Measurements from ENCODE around the gene PLA2G4D.

The PLA2G4D gene

DNA sequence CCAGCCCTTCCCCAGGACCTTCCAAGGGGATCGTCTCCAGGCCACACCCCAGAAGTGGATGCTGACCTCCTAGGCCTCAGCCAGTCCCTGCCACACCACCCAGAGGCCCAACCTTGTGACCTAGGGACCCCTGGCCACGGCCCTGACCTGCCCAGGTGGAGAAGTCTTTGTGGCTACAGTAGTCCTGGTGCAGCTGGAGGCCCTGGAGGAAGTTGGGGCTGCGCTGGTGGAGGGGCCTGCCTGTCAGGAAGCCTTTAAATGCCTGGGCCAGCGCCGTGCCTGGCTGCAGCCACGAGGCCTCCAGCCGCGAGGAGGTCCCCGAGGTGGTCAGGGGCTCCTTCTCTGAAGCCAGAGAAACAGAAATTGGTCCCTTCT lies 23.4 kb downstream of the PLA2G4D start:
- H4K8ac ChIP-seq (ENCODE audit: low read length): no peak overlapping the region
- 88% methylated on average over 8 of the region's 9 CpGs for WGBS

DNA sequence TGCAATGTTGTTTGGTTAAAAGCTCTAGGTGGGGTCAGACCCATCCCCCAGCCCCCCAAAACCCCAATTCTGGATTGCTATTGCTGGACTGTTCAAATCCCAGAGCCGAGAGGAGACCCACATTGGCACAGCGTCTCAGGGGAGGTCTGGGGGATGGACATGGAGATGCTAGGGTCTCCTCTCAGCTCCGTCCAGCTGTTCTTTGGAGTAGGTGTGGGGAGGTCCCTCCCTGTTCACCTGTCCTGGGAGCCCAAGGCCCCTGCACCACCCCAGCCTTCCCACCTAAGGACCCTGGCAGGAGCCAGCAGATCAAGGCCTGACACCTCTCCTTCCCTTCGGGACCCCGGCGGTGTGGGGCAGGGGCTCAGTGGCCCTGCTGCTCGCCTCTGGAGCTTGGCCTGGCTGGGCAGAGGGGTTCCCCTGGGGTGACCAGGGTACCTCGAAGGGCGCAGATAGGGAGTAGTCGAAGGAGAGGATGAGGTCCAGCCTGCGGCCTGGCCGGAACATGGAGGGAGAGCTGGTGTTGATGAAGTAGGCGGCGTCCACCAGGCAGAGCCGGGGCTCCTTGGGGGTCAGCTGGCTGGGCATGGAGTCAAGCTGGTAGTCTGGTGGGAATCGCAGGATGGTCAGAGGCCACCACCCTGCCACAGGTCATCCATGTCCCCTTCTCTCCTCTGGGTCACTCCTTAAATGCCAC lies 23.9 kb downstream of the PLA2G4D start:
- no peaks in the 10 kb centered on the region for H3K79me1 ChIP-seq (replicated peaks; ENCODE audit: low read length, poor library complexity, severe bottlenecking)
- no peak overlapping the region for H2BK15ac ChIP-seq (ENCODE audit: low read depth, poor library complexity, severe bottlenecking)
- no peak overlapping the region for H4K8ac ChIP-seq (ENCODE audit: low read length)
- no peak overlapping the region for H3K14ac ChIP-seq (ENCODE audit: low read length in 2 of 2)
- H3K4ac ChIP-seq (ENCODE audit: low read depth in 1 of 2, low read length in 2 of 2): no peak overlapping the region
- H3K23ac ChIP-seq (ENCODE audit: low read length in 2 of 2): no peak overlapping the region
- H2AFZ ChIP-seq (ENCODE audit: low read depth, low read length): no peak overlapping the region
- 79% methylated on average over 8 of the region's 16 CpGs for WGBS
- no peaks in the 10 kb centered on the region for H3K4me1 ChIP-seq (ENCODE audit: control insufficient read depth, insufficient read depth, low read depth, low read length)
- H3K9ac ChIP-seq (ENCODE audit: low read length): no peak overlapping the region
- H4K91ac ChIP-seq (ENCODE audit: low read length): no peak overlapping the region
- H3K27ac ChIP-seq (ENCODE audit: low read length, poor library complexity, severe bottlenecking): no peak overlapping the region
- no peak overlapping the region for H3K18ac ChIP-seq (ENCODE audit: low read depth in 1 of 2, low read length in 2 of 2)
- DNase-seq: no peak
- peaks cover 34 to 51% of the 10 kb centered on the region in 2 experiments for H3K27me3 ChIP-seq (ENCODE audit: control insufficient read depth in 1 of 2, insufficient read depth in 1 of 2, low read length in 2 of 2)
- H2BK120ac ChIP-seq (ENCODE audit: low read depth, low read length): no peak overlapping the region
- H2AK5ac ChIP-seq (ENCODE audit: low read length, severe bottlenecking): no peak overlapping the region
- no peak overlapping the region for H2BK5ac ChIP-seq (ENCODE audit: low read depth, low read length, poor library complexity, severe bottlenecking)
- H3K9me3 ChIP-seq (ENCODE audit: control insufficient read depth, low read length): peaks cover 9% of the 10 kb centered on the region
- H3K4me3 ChIP-seq (ENCODE audit: insufficient read depth in 1 of 2, low read depth in 1 of 2, low read length in 2 of 2): no peak overlapping the region
- no peak overlapping the region for H2BK12ac ChIP-seq (ENCODE audit: low read length in 2 of 2)
- H3K4me2 ChIP-seq (ENCODE audit: low read length, poor library complexity, severe bottlenecking): no peak overlapping the region
- no peaks in the 10 kb centered on the region for H3K36me3 ChIP-seq (ENCODE audit: control insufficient read depth in 1 of 2, insufficient read depth in 2 of 2, low read depth in 1 of 2, low read length in 2 of 2)

More for the DNA sequence above, 23.4 kb downstream of the PLA2G4D start:
- Histone ChIP-seq H3K4me1 (ENCODE audit: control insufficient read depth, insufficient read depth, low read depth, low read length) (no peaks in the 10 kb centered on the region), H3K23ac (ENCODE audit: low read length in 2 of 2) (no peak overlapping the region), H3K9me3 (ENCODE audit: control insufficient read depth, low read length) (peaks cover 9% of the 10 kb centered on the region), H3K79me1 (replicated peaks; ENCODE audit: low read length, poor library complexity, severe bottlenecking) (no peaks in the 10 kb centered on the region), H3K36me3 (ENCODE audit: control insufficient read depth in 1 of 2, insufficient read depth in 2 of 2, low read depth in 1 of 2, low read length in 2 of 2) (no peaks in the 10 kb centered on the region), H4K91ac (ENCODE audit: low read length) (no peak overlapping the region), H3K9ac (ENCODE audit: low read length) (no peak overlapping the region), H2AFZ (ENCODE audit: low read depth, low read length) (no peak overlapping the region), H3K18ac (ENCODE audit: low read depth in 1 of 2, low read length in 2 of 2) (no peak overlapping the region), H2BK15ac (ENCODE audit: low read depth, poor library complexity, severe bottlenecking) (no peak overlapping the region), H3K27me3 (ENCODE audit: control insufficient read depth in 1 of 2, insufficient read depth in 1 of 2, low read length in 2 of 2) (peaks cover 29 to 48% of the 10 kb centered on the region in 2 experiments), H2BK5ac (ENCODE audit: low read depth, low read length, poor library complexity, severe bottlenecking) (no peak overlapping the region), H3K4me3 (ENCODE audit: insufficient read depth in 1 of 2, low read depth in 1 of 2, low read length in 2 of 2) (no peak overlapping the region), H3K14ac (ENCODE audit: low read length in 2 of 2) (no peak overlapping the region), H3K4ac (ENCODE audit: low read depth in 1 of 2, low read length in 2 of 2) (no peak overlapping the region), H3K27ac (ENCODE audit: low read length, poor library complexity, severe bottlenecking) (no peak overlapping the region), H2AK5ac (ENCODE audit: low read length, severe bottlenecking) (no peak overlapping the region), H2BK12ac (ENCODE audit: low read length in 2 of 2) (no peak overlapping the region), H3K4me2 (ENCODE audit: low read length, poor library complexity, severe bottlenecking) (no peak overlapping the region), H2BK120ac (ENCODE audit: low read depth, low read length) (no peak overlapping the region)
- no peak for DNase-seq

DNA sequence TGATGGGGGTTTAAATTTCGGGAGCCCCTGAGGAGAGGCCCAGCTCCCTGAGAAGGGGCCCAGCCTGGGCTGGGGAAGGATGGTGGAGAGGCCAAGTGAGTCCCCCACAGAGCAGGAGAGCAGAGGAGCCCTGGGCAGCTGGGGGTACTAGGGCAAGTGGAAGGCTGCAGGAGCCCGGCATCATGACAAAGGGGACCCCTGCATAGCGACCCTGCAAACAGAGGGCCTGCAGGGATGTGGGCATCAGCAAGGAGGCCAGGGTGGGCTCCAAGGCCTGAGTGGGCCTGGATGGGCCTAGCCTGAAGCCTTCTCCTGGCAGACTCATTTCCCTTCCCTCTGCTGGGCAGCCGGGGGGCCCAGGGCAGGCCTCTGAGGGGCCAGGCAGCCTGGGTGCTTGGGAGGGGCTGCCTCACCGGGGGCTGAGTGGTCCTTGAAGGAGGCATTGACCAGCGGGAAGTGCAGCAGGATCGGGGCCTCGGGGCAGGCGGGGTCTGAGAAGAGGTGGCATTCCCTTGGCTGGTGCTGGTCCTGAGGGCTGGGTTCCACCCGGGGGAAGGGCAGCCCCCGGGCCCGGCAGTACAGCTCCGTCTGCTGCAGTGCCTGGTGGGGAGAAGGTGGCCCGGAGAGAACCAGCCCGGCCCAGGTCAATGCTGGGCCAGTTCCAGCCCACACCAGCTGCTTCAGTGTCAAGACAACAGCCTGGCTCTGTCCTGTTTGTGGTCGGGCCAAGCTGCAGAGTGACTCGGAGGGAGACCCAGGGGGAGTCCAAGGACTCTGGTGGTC lies 24.7 kb downstream of the PLA2G4D start:
- 82% methylated on average over 17 of the region's 17 CpGs for whole genome bisulfite sequencing
- H2BK15ac ChIP-seq (ENCODE audit: low read depth, poor library complexity, severe bottlenecking): no peak overlapping the region
- no peaks in the 10 kb centered on the region for H3K36me3 ChIP-seq (ENCODE audit: control insufficient read depth in 1 of 2, insufficient read depth in 2 of 2, low read depth in 1 of 2, low read length in 2 of 2)
- no peak overlapping the region for H3K27ac ChIP-seq (ENCODE audit: low read length, poor library complexity, severe bottlenecking)
- no peak overlapping the region for H2BK120ac ChIP-seq (ENCODE audit: low read depth, low read length)
- H3K18ac ChIP-seq (ENCODE audit: low read depth in 1 of 2, low read length in 2 of 2): no peak overlapping the region
- H3K79me1 ChIP-seq (replicated peaks; ENCODE audit: low read length, poor library complexity, severe bottlenecking): no peaks in the 10 kb centered on the region
- H3K4ac ChIP-seq (ENCODE audit: low read depth in 1 of 2, low read length in 2 of 2): no peak overlapping the region
- H2BK12ac ChIP-seq (ENCODE audit: low read length in 2 of 2): no peak overlapping the region
- no peaks in the 10 kb centered on the region for H3K4me1 ChIP-seq (ENCODE audit: control insufficient read depth, insufficient read depth, low read depth, low read length)
- no peak overlapping the region for H4K91ac ChIP-seq (ENCODE audit: low read length)
- no peak overlapping the region for H3K4me3 ChIP-seq (ENCODE audit: insufficient read depth in 1 of 2, low read depth in 1 of 2, low read length in 2 of 2)
- H3K4me2 ChIP-seq (ENCODE audit: low read length, poor library complexity, severe bottlenecking): no peak overlapping the region
- no peak overlapping the region for H4K8ac ChIP-seq (ENCODE audit: low read length)
- H2BK5ac ChIP-seq (ENCODE audit: low read depth, low read length, poor library complexity, severe bottlenecking): no peak overlapping the region
- no peak overlapping the region for H3K9ac ChIP-seq (ENCODE audit: low read length)
- peaks cover 37 to 58% of the 10 kb centered on the region in 2 experiments for H3K27me3 ChIP-seq (ENCODE audit: control insufficient read depth in 1 of 2, insufficient read depth in 1 of 2, low read length in 2 of 2)
- H3K23ac ChIP-seq (ENCODE audit: low read length in 2 of 2): no peak overlapping the region
- no peak overlapping the region for H2AFZ ChIP-seq (ENCODE audit: low read depth, low read length)
- H3K9me3 ChIP-seq (ENCODE audit: control insufficient read depth, low read length): peaks cover 9% of the 10 kb centered on the region
- no peak overlapping the region for H3K14ac ChIP-seq (ENCODE audit: low read length in 2 of 2)
- no peak for DNase-seq
- no peak overlapping the region for H2AK5ac ChIP-seq (ENCODE audit: low read length, severe bottlenecking)

DNA sequence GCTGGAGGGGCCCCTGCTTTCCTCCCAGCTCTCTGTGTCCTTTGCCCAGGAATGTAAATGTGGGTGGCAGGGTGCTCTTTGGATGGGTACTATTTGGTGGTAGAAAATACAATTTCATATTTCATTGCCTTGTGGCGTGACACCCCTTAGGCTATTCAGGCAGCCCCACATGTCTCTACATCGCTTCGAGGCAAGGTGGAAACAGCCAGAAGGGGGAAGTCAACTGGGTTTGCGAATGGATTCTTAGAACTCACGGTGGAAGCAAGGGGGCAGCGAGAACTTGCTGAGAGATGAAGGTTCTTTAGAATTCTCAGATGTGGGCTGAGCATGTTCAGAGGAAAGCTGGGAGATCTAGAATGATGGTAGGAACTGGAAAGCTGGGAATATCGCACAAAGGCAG lies 25.3 kb downstream of the PLA2G4D start:
- Histone ChIP-seq H3K27me3 (ENCODE audit: control insufficient read depth in 1 of 2, insufficient read depth in 1 of 2, low read length in 2 of 2) (peaks cover 34 to 61% of the 10 kb centered on the region in 2 experiments), H3K4ac (ENCODE audit: low read depth in 1 of 2, low read length in 2 of 2) (no peak overlapping the region), H2BK120ac (ENCODE audit: low read depth, low read length) (no peak overlapping the region), H2AFZ (ENCODE audit: low read depth, low read length) (no peak overlapping the region), H3K4me3 (ENCODE audit: insufficient read depth in 1 of 2, low read depth in 1 of 2, low read length in 2 of 2) (no peak overlapping the region), H3K9me3 (ENCODE audit: control insufficient read depth, low read length) (peaks cover 9% of the 10 kb centered on the region), H3K23ac (ENCODE audit: low read length in 2 of 2) (no peak overlapping the region), H3K79me1 (replicated peaks; ENCODE audit: low read length, poor library complexity, severe bottlenecking) (no peaks in the 10 kb centered on the region), H2BK5ac (ENCODE audit: low read depth, low read length, poor library complexity, severe bottlenecking) (no peak overlapping the region), H3K27ac (ENCODE audit: low read length, poor library complexity, severe bottlenecking) (no peak overlapping the region), H3K18ac (ENCODE audit: low read depth in 1 of 2, low read length in 2 of 2) (no peak overlapping the region), H3K14ac (ENCODE audit: low read length in 2 of 2) (no peak overlapping the region), H3K4me1 (ENCODE audit: control insufficient read depth, insufficient read depth, low read depth, low read length) (no peaks in the 10 kb centered on the region), H3K36me3 (ENCODE audit: control insufficient read depth in 1 of 2, insufficient read depth in 2 of 2, low read depth in 1 of 2, low read length in 2 of 2) (no peaks in the 10 kb centered on the region), H4K91ac (ENCODE audit: low read length) (no peak overlapping the region), H3K9ac (ENCODE audit: low read length) (no peak overlapping the region), H2BK15ac (ENCODE audit: low read depth, poor library complexity, severe bottlenecking) (no peak overlapping the region), H4K8ac (ENCODE audit: low read length) (no peak overlapping the region), H2BK12ac (ENCODE audit: low read length in 2 of 2) (no peak overlapping the region), H3K4me2 (ENCODE audit: low read length, poor library complexity, severe bottlenecking) (no peak overlapping the region), H2AK5ac (ENCODE audit: low read length, severe bottlenecking) (no peak overlapping the region)
- 76% methylated on average over 7 of the region's 7 CpGs for WGBS
- no peak for DNase-seq
